HG03457 (cell line): ENCODE measurements around the gene MON1B.
"Not testable (repeated sequence)": the region's sequence is repeated elsewhere in the genome, so short reads cannot be mapped to it uniquely, and the experiment has no call there.

Experiments used
- ATAC-seq: cut with Tn5 transposase; IDR thresholded peaks from one replicate; pipeline ENCODE4 v1.9.1; 2021; ENCODE audit warnings: moderate number of reproducible peaks; ENCODE audit not compliant: unreplicated experiment

MON1B gene

GRCh38 chr16:77238593-77238992 is 47.6 kb downstream of the MON1B start:
- no peak for ATAC-seq

GRCh38 chr16:77242471-77242870 is 51.5 kb downstream of the MON1B start:
- not testable (repeated sequence) for ATAC-seq

- ATAC-seq: no peak
These were observed 55.2 kb downstream of the MON1B start for GRCh38 chr16:77246150-77246549.

GRCh38 chr16:77250400-77250799 is 59.4 kb downstream of the MON1B start:
- ATAC-seq: no peak
